H1 (cell line): ENCODE measurements around the gene TNS1. TPM values are rescaled to one million over a fixed set of nuclear protein-coding genes. Genes with fewer than 3 reads are reported as not detected.

ENCODE experiments used
- CTCF ChIA-PET: fragments of 300-600 bp; sonication (Branson Sonifier 250); formaldehyde crosslinking; loops from one replicate; lab custom pipeline; 2021; ENCODE audit not compliant: partially characterized antibody; lab: Charles Lee
- POLR2A ChIA-PET: fragments of 300-600 bp; sonication (Branson Sonifier 250); formaldehyde crosslinking; loops from one replicate; lab custom pipeline; 2021; ENCODE audit warnings: inconsistent platforms; ENCODE audit not compliant: partially characterized antibody; lab: Charles Lee
- DNase-seq, 2 experiments: peaks; one replicate each; pipeline versions ENCODE4 v3.0.0 to v3.0.0-alpha.2; 2010 to 2022; ENCODE audit warnings: low spot score in 2 of 2, low read depth in 1 of 2, mixed read lengths in 1 of 2
- FAIRE-seq: peaks from 2 replicates; lab custom pipeline; 2011; peaks lifted over from hg19 to GRCh38; lab: Jason Lieb, UNC
- H2AFZ ChIP-seq: 2 replicates; pipeline ENCODE4 v1.8.1; 2012; ENCODE audit warnings: low read length, inconsistent platforms
- H2AK5ac ChIP-seq: 2 replicates; pipeline ENCODE4 v1.6.1; 2013; ENCODE audit warnings: low read depth, low read length
- H2BK120ac ChIP-seq: replicated peaks from 2 replicates; pipeline ENCODE3; 2013; ENCODE audit warnings: low read depth, low read length, inconsistent platforms
- H2BK12ac ChIP-seq: 2 replicates; pipeline ENCODE4 v1.6.1; 2013; ENCODE audit warnings: low read depth, low read length
- H2BK15ac ChIP-seq: 2 replicates; pipeline ENCODE4 v1.6.1; 2013; ENCODE audit warnings: low read length
- H2BK20ac ChIP-seq: 2 replicates; pipeline ENCODE4 v1.6.1; 2013; ENCODE audit warnings: low read length
- H2BK5ac ChIP-seq: 2 replicates; pipeline ENCODE4 v1.6.1; 2013; ENCODE audit warnings: low read depth, low read length
- H3K14ac ChIP-seq: 2 replicates; pipeline ENCODE4 v1.6.1; 2013; ENCODE audit warnings: inconsistent platforms; ENCODE audit not compliant: insufficient read length
- H3K18ac ChIP-seq: 2 replicates; pipeline ENCODE4 v1.6.1; 2013; ENCODE audit warnings: low read length; ENCODE audit errors: extremely low read depth
- H3K23ac ChIP-seq: 2 replicates; pipeline ENCODE4 v1.6.1; 2013; ENCODE audit warnings: inconsistent platforms; ENCODE audit not compliant: insufficient read length
- H3K23me2 ChIP-seq: 2 replicates; pipeline ENCODE4 v1.6.1; 2013; ENCODE audit warnings: low read depth, low read length
- H3K27ac ChIP-seq: 2 replicates; pipeline ENCODE4 v1.6.1; 2011; ENCODE audit warnings: low read depth, low read length, inconsistent platforms
- H3K27me3 ChIP-seq, 4 experiments: replicated peaks in 1 of 4; 1 replicate in 1 of 4; 2 replicates in 3 of 4; pipeline versions ENCODE4 v1.6.1 to v1.8.1; 2011 to 2013; ENCODE audit warnings: low read length in 3 of 4, mild to moderate bottlenecking in 3 of 4, inconsistent platforms in 2 of 4, mixed read lengths in 2 of 4, moderate library complexity in 1 of 4; ENCODE audit not compliant: control insufficient read depth in 3 of 4, insufficient read depth in 3 of 4; ENCODE audit errors: extremely low read depth in 1 of 4
- H3K36me3 ChIP-seq, 4 experiments: 2 replicates each; pipeline versions ENCODE4 v1.6.1 to v1.8.1; 2011 to 2013; ENCODE audit warnings: mild to moderate bottlenecking in 4 of 4, low read length in 3 of 4, moderate library complexity in 2 of 4, control low read depth in 1 of 4, inconsistent platforms in 1 of 4; ENCODE audit not compliant: insufficient read depth in 4 of 4, control insufficient read depth in 2 of 4
- H3K4ac ChIP-seq: replicated peaks from 2 replicates; pipeline ENCODE3; 2013; ENCODE audit warnings: low read length, low read depth, mixed read lengths, inconsistent platforms; ENCODE audit not compliant: insufficient read length
- H3K4me1 ChIP-seq, 4 experiments: replicated peaks in 1 of 4; 1 replicate in 1 of 4; 2 replicates in 3 of 4; pipeline versions ENCODE4 v1.6.1 to v1.8.1; 2011 to 2013; ENCODE audit warnings: low read length in 3 of 4, inconsistent platforms in 2 of 4, mixed read lengths in 1 of 4; ENCODE audit not compliant: insufficient read depth in 4 of 4, control insufficient read depth in 3 of 4
- H3K4me2 ChIP-seq, 2 experiments: 2 replicates each; pipeline versions ENCODE4 v1.6.1 to v1.8.1; 2011 to 2013; ENCODE audit warnings: low read depth in 2 of 2, low read length in 2 of 2, control low read depth in 1 of 2, inconsistent platforms in 1 of 2, mild to moderate bottlenecking in 1 of 2; ENCODE audit not compliant: insufficient read depth in 1 of 2
- H3K4me3 ChIP-seq, 4 experiments: fragments of 200-600, 300-600 bp in 1 of 4; sonication (generic), shearing (Covaris generic), sonication (Bioruptor Twin) in 1 of 4; 2 replicates each; pipeline versions ENCODE4 v1.5.1 to v1.8.1; 2011 to 2016; ENCODE audit warnings: low read length in 4 of 4, low read depth in 3 of 4, control low read depth in 2 of 4, inconsistent platforms in 2 of 4, mild to moderate bottlenecking in 2 of 4, mixed read lengths in 1 of 4, moderate library complexity in 1 of 4; ENCODE audit not compliant: insufficient read depth in 2 of 4; ENCODE audit errors: extremely low read depth in 1 of 4
- H3K56ac ChIP-seq: replicated peaks from 2 replicates; pipeline ENCODE3; 2013; ENCODE audit warnings: low read depth, mild to moderate bottlenecking, mixed read lengths, low read length, inconsistent platforms; ENCODE audit not compliant: insufficient read length
- H3K79me1 ChIP-seq: 2 replicates; pipeline ENCODE4 v1.6.1; 2013; ENCODE audit warnings: low read depth, low read length, control low read depth
- H3K79me2 ChIP-seq, 2 experiments: 2 replicates each; pipeline versions ENCODE4 v1.6.1 to v1.8.1; 2012 to 2013; ENCODE audit warnings: low read length in 2 of 2, mild to moderate bottlenecking in 2 of 2, inconsistent platforms in 1 of 2; ENCODE audit not compliant: insufficient read depth in 2 of 2, control insufficient read depth in 1 of 2
- H3K9ac ChIP-seq, 4 experiments: replicated peaks in 1 of 4; 1 replicate in 1 of 4; 2 replicates in 3 of 4; pipeline versions ENCODE4 v1.6.1 to v1.8.1; 2011 to 2013; ENCODE audit warnings: low read depth in 3 of 4, low read length in 3 of 4, control low read depth in 2 of 4, mild to moderate bottlenecking in 2 of 4, moderate library complexity in 2 of 4, inconsistent platforms in 1 of 4; ENCODE audit errors: extremely low read depth in 1 of 4
- H3K9me3 ChIP-seq, 2 experiments: 2 replicates each; pipeline versions ENCODE4 v1.6.1 to v1.8.1; 2012 to 2013; ENCODE audit warnings: mild to moderate bottlenecking in 2 of 2, moderate library complexity in 2 of 2, control low read depth in 1 of 2, inconsistent platforms in 1 of 2, low read depth in 1 of 2, low read length in 1 of 2, mixed read lengths in 1 of 2; ENCODE audit not compliant: insufficient read depth in 2 of 2
- H4K20me1 ChIP-seq, 2 experiments: replicated peaks in 1 of 2; 2 replicates each; pipeline versions ENCODE3 to v1.8.1; 2011 to 2013; ENCODE audit warnings: inconsistent platforms in 2 of 2, low read length in 2 of 2, mild to moderate bottlenecking in 1 of 2; ENCODE audit not compliant: insufficient read depth in 2 of 2, control insufficient read depth in 1 of 2
- H4K5ac ChIP-seq: 2 replicates; pipeline ENCODE4 v1.6.1; 2013; ENCODE audit warnings: low read length, low read depth, mixed read lengths, inconsistent platforms; ENCODE audit not compliant: insufficient read length
- H4K8ac ChIP-seq: 2 replicates; pipeline ENCODE4 v1.8.0; 2013; ENCODE audit warnings: mild to moderate bottlenecking, moderate library complexity, low read length, inconsistent platforms; ENCODE audit not compliant: insufficient read depth; ENCODE audit errors: extremely low read depth
- H4K91ac ChIP-seq: replicated peaks from 2 replicates; pipeline ENCODE3; 2013; ENCODE audit warnings: low read length, mixed read lengths, inconsistent platforms; ENCODE audit not compliant: insufficient read length
- RFX5 ChIP-seq: IDR thresholded peaks from 2 replicates; pipeline ENCODE4 v1.6.1; 2011; ENCODE audit warnings: low read depth, low read length, improper control_type of control experiment, borderline replicate concordance
- TEAD4 ChIP-seq: IDR thresholded peaks from 2 replicates; pipeline ENCODE4 v1.6.1; 2012; ENCODE audit warnings: low read depth, low read length, inconsistent platforms, mixed read lengths
- ZNF274 ChIP-seq: IDR thresholded peaks from 2 replicates; pipeline ENCODE4 v1.7.0; 2012; ENCODE audit warnings: low read length, borderline replicate concordance; ENCODE audit errors: extremely low read depth
- WGBS, 2 experiments: shearing (Covaris generic) in 1 of 2; methylation state at CpG; one replicate each; pipeline versions ENCODE4 v1.1.6 to v1.1.7; 2013 to 2015; ENCODE audit warnings: low lambda C conversion rate in 2 of 2, mixed read lengths in 2 of 2, inconsistent platforms in 1 of 2, low coverage in 1 of 2, missing lambda C conversion rate in 1 of 2; ENCODE audit not compliant: insufficient replicate concordance in 2 of 2, insufficient coverage in 1 of 2, insufficient read length in 1 of 2; ENCODE audit errors: extremely low coverage in 1 of 2, missing lambda C conversion rate in 1 of 2; 5-methylcytosine and 5-hydroxymethylcytosine counted together
- polyA plus RNA-seq, 7 experiments: library from polyadenylated mRNA; depleted of rRNA in 3 of 7; stranded (reverse) in 5 of 7; unstranded in 2 of 7; fragments of >200 nt in 5 of 7; fragments of 200-250 nt in 2 of 7; gene quantifications; 1 replicate in 5 of 7; 2 replicates in 1 of 7; 4 replicates in 1 of 7; pipeline versions ENCODE4 v1.2.1 to v1.2.3, GENCODE V29; 2011 to 2013; ENCODE audit warnings: missing spikeins in 2 of 7, mixed read lengths in 2 of 7
- total RNA-seq: library from RNA; stranded (reverse); fragmentation: NEBNext Ultra II Directional; extraction: Animal tissue kit (Norgen Biotek cat#: 25700); gene quantifications from 2 replicates; pipeline ENCODE4 v1.2.1, GENCODE V29; 2021

Gene TNS1
- total and polyA plus RNA-seq, 2 of the 8 experiments (the other 6 are each of a cell fraction or from before 2014, with no cell fraction given): 1.5 to 5.1 TPM

- no peaks in the 10 kb centered on the region for H4K20me1 ChIP-seq
- no peaks in the 10 kb centered on the region for H3K79me2 ChIP-seq
- no peak overlapping the region for H3K27ac ChIP-seq
- no peak overlapping the region for H2BK15ac ChIP-seq
- FAIRE-seq (no peak), DNase-seq (no peak)
- H3K9me3 ChIP-seq: no peaks in the 10 kb centered on the region
- H3K4me2 ChIP-seq: peak overlapping the region in 1 of 2 experiments; percentile 79; a peak in 1 of 4 replicates
- H3K56ac ChIP-seq: no peak overlapping the region
- no peak overlapping the region for H4K8ac ChIP-seq
- H2AK5ac ChIP-seq: no peak overlapping the region
- no peak overlapping the region for H2BK20ac ChIP-seq
- H3K9ac ChIP-seq: no peak overlapping the region
- no peak overlapping the region for H2AFZ ChIP-seq
- ChIA-PET POLR2A (interaction anchor here (1.0 to 1.5 kb wide), 3 partner anchors 9 to 29 kb away, joined by 3 to 4 read pairs (median 3); no protein-coding TSS in a partner anchor), CTCF (interaction anchor here (0.5 to 4.6 kb wide), 21 partner anchors 9 to 232 kb away, joined by 3 to 30 read pairs (median 4); no protein-coding TSS in a partner anchor)
- no peak overlapping the region for H2BK5ac ChIP-seq
- H4K5ac ChIP-seq: no peak overlapping the region
- no peak overlapping the region for H3K23ac ChIP-seq
- H3K4me3 ChIP-seq: no peak overlapping the region
- H2BK120ac ChIP-seq: no peak overlapping the region
- H3K23me2 ChIP-seq: peaks cover 12% of the 10 kb centered on the region; the same call in 1 of the 2 replicates
- TF ChIP-seq ZNF274 (no peak), RFX5 (no peak), TEAD4 (peak; percentile 7; the same call in 1 of the 2 replicates)
- peak overlapping the region; percentile 68; the same call in 1 of the 2 replicates for H2BK12ac ChIP-seq
- peaks cover 0 to 12% (median 8%) of the 10 kb centered on the region in 4 experiments; a peak in 5 of 7 replicates for H3K4me1 ChIP-seq
- no peak overlapping the region for H3K18ac ChIP-seq
- H3K36me3 ChIP-seq: no peaks in the 10 kb centered on the region
- H4K91ac ChIP-seq: no peak overlapping the region
- H3K4ac ChIP-seq: no peak overlapping the region
- H3K79me1 ChIP-seq: no peaks in the 10 kb centered on the region
- peaks cover 12 to 40% (median 32%) of the 10 kb centered on the region in 4 experiments for H3K27me3 ChIP-seq
- WGBS, 2 experiments: 85% methylated on average over 12 of the region's 12 CpGs; no CpG with 5 or more reads in 1 of the 2 experiments
- no peak overlapping the region for H3K14ac ChIP-seq
Measured at GRCh38 chr2:218008060-218009040, 5.6 kb upstream of the TNS1 start.
